ENCODE measurements around the gene MEX3D.
"Not testable (repeated sequence)": the region's sequence is repeated elsewhere in the genome, so short reads cannot be mapped to it uniquely, and the experiment has no call there.

The MEX3D gene

GRCh38 chr19:1533510-1534150 lies 34.5 kb downstream of the MEX3D start:
- DNase-seq, result no peak

- no peak for DNase-seq
Observed at GRCh38 chr19:1532003-1532402, 36.1 kb downstream of the MEX3D start.

- no peak for DNase-seq
Observed at GRCh38 chr19:1531587-1531986, 36.5 kb downstream of the MEX3D start.

GRCh38 chr19:1530856-1531255 lies 37.3 kb downstream of the MEX3D start:
- DNase-seq, result not testable (repeated sequence)

GRCh38 chr19:1529430-1529816 lies 38.7 kb downstream of the MEX3D start:
- no peak for DNase-seq

- DNase-seq, result no peak
Observed at GRCh38 chr19:1528596-1529429, 39.3 kb downstream of the MEX3D start.

GRCh38 chr19:1527650-1528309 lies 40.3 kb downstream of the MEX3D start:
- no peak for DNase-seq

- no peak for DNase-seq
Observed at GRCh38 chr19:1526979-1527649, 41.0 kb downstream of the MEX3D start.

GRCh38 chr19:1526066-1526778 lies 41.9 kb downstream of the MEX3D start:
- DNase-seq, result no peak

- no peak for DNase-seq
Observed at GRCh38 chr19:1525343-1525742, 42.8 kb downstream of the MEX3D start.

- DNase-seq, result no peak
Observed at GRCh38 chr19:1524972-1525325, 43.2 kb downstream of the MEX3D start.

GRCh38 chr19:1524287-1524971 lies 43.7 kb downstream of the MEX3D start:
- DNase-seq, result no peak

GRCh38 chr19:1523412-1524286 lies 44.5 kb downstream of the MEX3D start, which contains the start of gene PLK5:
Gene PLK5, plus strand, starts transcription at chr19:1524077. Its CDS starts 2,920 bp downstream, at chr19:1526997.
- no peak for DNase-seq

- DNase-seq, result no peak
Observed at GRCh38 chr19:1522838-1523237, 45.3 kb downstream of the MEX3D start.

GRCh38 chr19:1522061-1522460 lies 46.1 kb downstream of the MEX3D start:
- no peak for DNase-seq

- no peak for DNase-seq
Observed at GRCh38 chr19:1521636-1522035, 46.5 kb downstream of the MEX3D start.

GRCh38 chr19:1520203-1520780 lies 47.8 kb downstream of the MEX3D start:
- no peak for DNase-seq

GRCh38 chr19:1519802-1520201 lies 48.3 kb downstream of the MEX3D start:
- DNase-seq, result not testable (repeated sequence)

- no peak for DNase-seq
Observed at GRCh38 chr19:1518471-1518870, 49.7 kb downstream of the MEX3D start.

GRCh38 chr19:1516395-1516753 lies 51.8 kb downstream of the MEX3D start:
- DNase-seq, result no peak

All from stimulated activated CD4-positive, alpha-beta T cell treated with anti-CD3 and anti-CD28 coated beads, Interleukin-2, amount 100 ng/mL, for 48 hours (primary cell).